Prostate gland (tissue), 1 donor: Measurements from ENCODE around the gene TTC23.

Experiments
- POLR2A ChIP-seq: fragments of 450-650 bp; IDR thresholded peaks from one replicate; pipeline ENCODE4 v1.6.1; 2016; ENCODE audit warnings: antibody characterized with exemption, mild to moderate bottlenecking
- POLR2AphosphoS5 ChIP-seq: sonication (generic); formaldehyde crosslinking; IDR thresholded peaks from one replicate; pipeline ENCODE4 v1.6.1; 2017; ENCODE audit warnings: antibody characterized with exemption

GRCh38 chr15:99128411-99128810 lies 121.0 kb downstream of the TTC23 start:
- TF ChIP-seq POLR2A (no peak), POLR2AphosphoS5 (no peak)
